SW 1271 (cell line): Measurements from ENCODE around the gene ADAMTS2.

Experiments used
- DNase-seq, 2 experiments: peaks; one replicate each; lab custom pipeline; 2025; lab: John Stamatoyannopoulos, UW

The ADAMTS2 gene

DNA sequence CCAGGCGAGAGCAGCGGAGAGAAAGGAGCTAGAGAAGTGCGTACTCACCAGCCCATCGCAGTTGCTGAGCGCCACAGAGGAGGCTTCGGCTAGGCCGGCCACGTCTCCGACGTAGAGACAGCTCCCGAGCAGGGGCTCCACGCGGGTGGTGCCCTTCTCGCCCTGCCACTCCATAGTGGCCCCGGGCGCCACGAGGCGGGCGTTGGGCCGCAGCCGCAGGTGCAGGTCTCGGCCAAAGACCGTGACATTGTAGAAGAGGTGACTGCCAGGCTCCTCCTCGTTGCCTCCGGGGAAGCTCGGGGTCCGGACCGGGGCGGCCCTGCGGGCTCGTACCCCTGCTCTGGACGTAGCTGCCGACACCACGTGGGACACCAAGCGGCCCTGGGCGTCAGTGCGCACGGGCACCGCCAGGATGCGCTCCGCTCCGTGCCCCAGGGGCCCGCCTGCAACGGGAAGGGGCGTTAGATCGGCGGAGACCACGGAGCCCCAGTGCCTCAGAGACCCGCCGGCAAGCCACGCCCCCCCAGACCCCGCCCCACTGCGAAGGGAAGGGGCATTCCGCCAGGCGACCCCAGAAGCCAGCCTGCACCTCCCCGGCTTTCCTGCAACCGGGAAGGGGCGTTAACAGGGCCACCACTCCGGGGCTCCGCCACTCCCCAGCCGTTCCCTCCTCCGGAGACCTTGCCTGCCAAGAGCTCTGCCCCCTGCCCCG is 1.4 kb downstream of the ADAMTS2 start:
- DNase-seq, result no peak

DNA sequence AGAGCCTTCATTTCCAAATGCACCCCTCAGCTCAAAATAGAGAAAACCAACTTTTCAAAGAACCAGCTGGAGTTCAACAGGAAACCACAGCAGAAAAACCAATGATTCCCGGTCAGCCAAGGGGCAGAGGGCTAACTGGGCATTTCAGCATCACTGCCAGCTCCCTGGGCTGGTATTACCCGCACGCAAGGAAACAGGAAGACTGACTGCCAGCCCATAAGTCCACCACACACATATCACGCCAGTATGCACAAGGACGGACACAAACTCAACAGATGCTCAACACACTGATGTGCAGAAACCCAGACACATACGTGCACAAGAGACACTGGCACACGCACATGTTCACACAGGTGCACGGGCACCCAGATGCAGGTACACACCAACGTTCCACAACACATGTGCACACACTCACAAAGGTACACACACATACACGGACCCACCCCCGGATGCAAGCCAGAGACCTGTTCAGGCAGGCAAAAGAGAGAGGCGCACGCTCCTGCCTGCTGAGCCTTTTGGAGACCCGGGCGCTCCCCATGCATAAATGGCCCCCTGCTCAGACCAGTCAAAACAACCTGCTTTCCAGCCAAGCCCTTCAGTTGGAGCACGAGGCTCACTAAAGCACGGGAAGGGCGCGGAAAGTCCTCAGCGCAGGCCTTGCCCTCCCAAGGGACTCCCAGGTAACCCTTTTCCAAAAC is 2.1 kb downstream of the ADAMTS2 start:
- no peak for DNase-seq

DNA sequence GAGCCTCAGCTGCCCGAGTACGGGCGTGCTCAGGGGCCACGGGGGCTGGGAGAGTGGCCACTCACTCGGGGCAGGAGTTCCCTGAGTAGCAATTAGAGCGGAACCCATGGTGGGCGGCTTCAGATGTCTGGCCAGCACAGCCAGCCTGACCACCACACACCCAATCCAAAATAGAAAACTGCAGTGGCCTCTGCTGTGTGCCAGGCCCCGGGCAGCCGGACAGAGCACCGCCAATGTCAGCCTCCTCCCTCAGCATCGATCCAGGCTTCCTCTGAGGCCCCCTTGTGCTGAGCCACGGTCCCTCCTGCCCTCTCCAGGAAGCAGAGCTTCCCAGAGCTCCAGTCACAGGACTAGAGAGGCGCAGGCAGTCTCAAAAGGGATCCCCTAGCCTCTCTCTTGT is 2.7 kb downstream of the ADAMTS2 start:
- DNase-seq, result no peak

DNA sequence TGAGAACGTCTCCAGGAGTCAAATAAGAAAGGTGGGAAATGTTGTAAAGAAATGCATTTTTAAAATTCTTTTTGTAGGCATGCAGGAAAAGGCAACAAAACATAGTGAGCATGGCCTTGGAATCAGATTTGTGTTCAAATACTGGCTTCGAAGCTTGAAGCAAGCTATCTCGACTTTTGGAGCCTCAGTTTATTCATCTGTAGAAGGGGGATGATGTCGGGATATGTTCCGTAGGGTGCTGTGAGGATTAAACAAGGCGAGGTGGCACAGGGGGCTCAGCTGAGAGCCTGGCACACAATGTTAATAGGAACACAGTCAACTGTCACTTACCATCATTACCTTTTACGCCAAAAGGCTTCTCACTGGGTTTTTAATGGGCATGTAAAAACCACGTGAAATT is 4.8 kb downstream of the ADAMTS2 start:
- DNase-seq, result no peak

DNA sequence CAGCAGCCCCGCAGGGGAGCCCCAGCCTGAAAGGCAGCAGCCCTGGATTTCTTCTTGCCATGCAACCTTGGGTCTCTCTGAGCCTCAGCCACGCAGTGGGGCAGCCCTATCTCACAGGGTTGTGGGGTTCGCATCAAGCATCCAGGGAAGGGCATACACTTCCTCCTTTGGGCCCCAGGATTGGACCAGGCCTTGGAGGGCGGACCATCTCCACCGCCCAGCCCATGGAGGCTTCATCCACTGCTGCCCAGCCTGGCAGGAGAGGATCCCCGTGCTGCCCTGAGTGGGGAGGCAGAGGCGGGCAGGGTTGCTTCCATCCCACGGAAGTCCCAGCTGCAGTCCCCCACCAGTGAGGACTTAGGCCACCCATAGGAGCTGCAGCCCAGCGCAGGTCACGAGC is 5.3 kb downstream of the ADAMTS2 start:
- DNase-seq, result no peak

- no peak for DNase-seq
Measured at GRCh38 chr5:179339081-179339480, 6.2 kb downstream of the ADAMTS2 start.

GRCh38 chr5:179337796-179338676 is 7.2 kb downstream of the ADAMTS2 start:
- DNase-seq, result no peak

GRCh38 chr5:179336871-179337795 is 8.1 kb downstream of the ADAMTS2 start:
- DNase-seq, result no peak

DNA sequence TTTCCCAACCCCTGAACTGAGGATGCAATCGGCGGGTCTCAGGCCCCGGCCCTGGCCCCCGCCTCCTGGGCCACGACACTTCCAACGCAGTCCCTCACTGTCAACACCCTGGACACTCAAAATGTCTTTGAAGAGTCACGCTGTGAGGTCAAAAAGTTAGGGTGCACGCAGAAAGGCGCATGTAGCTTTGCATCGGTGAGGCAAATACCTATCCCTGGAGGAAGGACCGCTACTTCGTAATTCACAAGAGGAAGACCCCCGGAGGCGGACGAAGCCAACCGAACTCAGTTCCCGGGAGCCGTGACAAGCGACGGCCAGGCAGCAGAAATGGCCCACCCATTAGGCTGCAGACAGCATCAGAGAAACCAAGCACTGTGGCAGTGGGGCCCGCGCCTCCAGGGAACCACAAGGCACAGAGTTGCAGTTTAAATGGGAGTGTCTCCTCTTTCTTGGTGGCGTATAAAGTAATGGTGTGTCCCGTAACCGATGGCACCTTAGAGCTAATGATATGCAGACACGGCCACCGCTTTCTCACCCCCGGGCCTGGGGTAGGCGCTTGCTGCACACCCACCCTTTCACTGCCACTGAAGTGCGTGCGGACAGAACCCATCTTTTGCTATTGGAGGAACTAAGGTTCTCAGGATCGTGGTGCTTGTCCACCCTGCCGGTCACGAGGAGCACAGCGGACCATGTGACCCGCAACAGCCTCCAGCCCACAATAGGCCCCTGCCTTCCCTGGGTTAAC is 9.0 kb downstream of the ADAMTS2 start:
- DNase-seq, result no peak

DNA sequence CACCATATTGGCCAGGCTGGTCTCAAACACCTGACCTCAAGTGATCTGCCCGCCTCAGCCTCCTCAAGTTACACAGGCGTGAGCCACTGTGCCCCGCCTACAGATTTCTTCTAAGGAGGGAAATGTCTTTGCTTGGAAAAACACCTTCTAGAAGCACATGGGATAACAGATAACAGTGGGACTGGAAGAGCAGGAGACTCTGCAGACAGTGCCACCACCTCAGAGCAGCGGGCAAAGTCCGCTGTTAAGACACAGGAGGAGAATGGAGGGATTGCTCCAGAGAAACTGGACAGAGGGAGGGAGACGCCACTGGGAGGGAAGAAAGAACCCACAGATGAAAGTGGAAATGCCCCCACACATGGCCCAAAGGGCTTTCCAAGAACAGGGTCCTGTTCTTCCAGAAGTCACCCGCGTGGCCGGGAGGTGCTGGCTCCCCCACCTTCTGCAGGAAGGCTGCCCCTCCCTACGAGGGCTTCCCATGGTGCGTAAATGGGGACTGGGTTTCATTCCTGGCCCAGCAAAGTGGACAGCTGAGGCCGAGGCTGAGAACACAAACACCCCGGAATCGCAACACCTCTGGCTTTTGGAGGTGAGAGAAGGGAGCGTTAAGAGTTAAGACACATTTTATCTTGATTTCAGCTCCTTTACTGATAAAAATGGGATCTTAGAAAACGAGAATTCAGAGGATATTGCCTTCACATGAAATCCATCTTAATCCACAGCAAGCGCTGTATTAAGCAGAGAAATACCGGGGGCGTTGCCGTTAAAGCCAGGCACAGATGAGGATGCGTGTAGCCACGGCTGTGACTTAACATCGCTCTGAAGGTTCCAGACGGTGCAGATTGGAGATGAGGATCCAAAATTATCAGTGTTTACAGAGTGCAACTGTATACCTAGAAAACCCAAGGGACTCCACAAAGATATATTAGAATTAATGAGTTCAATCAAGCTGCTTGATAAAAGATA is 11.2 kb downstream of the ADAMTS2 start:
- DNase-seq, result no peak

GRCh38 chr5:179332741-179333290 is 12.4 kb downstream of the ADAMTS2 start:
- no peak for DNase-seq

DNA sequence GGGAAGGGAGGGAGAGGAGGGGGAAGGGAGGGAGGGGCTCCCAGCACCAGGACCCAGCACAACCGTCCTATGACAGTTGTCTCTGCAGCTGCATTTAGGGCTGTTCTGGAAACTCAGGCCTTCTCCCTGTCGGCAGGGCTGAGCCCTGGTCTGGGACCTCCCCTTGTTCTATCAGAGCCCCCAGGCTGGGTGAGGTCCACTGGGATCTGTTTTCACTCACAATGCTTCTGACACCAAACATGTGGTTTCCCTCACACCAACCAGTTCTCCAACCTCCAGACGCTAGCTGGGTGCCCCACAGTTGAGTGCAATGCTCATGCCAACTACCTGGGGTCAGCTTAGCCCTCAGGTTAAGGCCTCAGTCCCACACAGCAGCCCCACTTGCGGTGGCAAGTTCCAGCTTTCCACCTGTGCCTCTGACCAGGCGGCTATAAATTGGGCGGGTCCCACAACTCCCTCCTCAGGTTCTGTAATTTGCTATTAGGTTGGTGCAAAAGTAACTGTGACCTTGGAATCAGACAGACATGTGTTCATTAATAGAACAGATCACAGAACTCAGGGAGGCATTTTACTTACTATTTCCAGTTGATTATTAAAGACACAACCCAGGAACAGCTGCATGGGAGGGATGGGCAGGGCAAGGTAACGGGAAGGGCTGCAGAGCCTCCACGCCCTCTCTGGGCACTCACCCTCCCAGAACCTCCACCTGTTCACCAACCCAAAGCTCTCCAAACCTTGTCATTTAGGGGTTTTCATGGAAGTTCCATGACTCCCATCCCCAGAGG is 13.5 kb downstream of the ADAMTS2 start:
- DNase-seq, result no peak

DNA sequence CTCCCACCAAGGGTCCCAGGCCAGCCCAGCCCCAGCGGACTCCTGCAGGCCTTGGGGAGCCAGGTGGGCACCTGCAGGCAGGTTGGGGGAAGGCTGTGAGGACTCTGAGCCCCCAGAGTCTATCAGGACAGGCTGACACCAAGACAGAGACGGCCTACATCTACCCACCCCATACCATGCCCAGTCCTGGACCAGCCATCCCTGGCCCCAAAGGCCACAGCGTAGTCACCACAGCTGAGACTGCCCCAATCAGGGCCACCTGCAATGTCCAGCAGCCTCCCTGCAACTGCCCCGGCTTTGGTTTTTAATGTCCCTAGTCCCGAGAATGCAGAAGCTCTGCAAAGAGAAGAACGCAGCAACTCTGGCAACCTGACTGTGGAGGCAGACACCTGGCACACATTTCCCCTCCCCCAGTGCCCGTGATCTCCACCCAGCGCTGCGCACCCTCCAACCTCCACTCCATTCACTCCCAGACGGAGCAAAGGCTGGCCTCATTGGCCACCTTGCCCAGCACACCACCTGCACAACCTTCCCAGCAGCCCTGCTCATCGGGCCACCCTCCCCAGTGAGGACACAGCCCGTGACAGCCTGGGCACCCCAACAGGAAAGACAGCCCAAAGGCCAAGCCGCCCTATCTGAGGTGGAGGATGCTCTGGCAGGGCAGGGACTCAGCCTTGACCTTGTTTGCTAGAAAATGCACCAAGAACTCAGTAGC is 14.9 kb downstream of the ADAMTS2 start:
- no peak for DNase-seq

DNA sequence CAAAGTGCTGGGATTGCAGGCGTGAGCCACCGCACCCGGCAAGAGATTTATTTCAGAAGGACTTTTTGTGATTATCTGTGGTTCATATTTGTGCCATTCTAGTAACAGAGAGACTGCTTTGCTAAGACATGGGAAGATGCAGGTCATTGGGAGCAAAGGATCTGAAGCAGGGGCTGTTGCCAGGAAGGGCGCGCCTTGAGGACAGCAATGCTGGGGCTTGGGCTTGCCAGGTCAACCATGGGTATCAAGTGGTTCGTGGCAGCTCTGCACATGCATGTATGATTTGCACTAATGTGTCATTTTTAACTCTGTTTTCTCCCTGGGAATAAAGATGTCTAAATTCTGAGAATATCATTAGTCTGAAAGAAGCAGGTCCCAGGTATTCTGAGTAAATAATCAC is 17.0 kb downstream of the ADAMTS2 start:
- no peak for DNase-seq

GRCh38 chr5:179327021-179327735 is 18.1 kb downstream of the ADAMTS2 start:
- no peak for DNase-seq

DNA sequence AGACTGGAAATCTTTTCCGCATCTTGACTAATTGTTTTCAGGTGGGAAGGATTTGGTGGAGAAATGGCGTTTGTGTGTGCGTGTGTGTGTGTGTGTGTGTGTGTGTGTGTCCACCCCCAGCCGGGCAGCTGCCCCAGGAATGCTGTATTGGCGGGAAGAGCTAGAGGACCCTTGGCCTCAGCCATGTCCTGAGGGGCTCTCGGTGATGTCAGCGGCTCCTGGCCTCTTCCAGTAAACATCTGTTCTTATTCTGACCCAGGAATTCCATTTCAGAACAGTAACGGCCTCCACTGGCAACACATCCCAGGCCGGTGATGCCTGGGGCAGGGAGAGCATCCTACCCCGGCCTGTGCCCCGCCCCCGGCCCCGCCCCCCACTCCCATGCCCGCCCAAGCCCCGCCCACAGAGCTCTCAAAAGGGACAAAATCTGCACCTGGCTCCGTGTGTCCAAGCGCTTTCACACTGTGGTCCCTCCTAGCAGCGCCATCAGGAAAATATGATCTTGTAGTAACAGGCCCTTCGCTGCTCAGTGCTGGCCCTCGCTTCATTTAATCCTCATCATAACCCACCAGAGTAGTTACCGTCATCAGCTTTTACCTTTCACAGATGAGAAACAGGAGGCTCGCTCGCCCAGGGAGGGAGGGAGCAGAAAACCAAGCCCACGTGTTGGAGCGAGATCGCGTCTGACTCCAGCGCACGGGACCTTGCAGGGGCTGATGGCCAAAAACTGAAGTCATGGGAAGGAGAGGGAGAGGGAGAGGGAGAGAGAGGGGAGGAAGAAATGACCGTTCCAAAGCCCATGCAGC is 18.9 kb downstream of the ADAMTS2 start:
- DNase-seq, result no peak
